H1 (cell line): ENCODE measurements around the gene FOXN1. TPM values are rescaled to one million over a fixed set of nuclear protein-coding genes. Genes with fewer than 3 reads are reported as not detected.

Source experiments
- CTCF ChIA-PET: fragments of 300-600 bp; sonication (Branson Sonifier 250); formaldehyde crosslinking; loops from one replicate; lab custom pipeline; 2021; ENCODE audit not compliant: partially characterized antibody; lab: Charles Lee
- POLR2A ChIA-PET: fragments of 300-600 bp; sonication (Branson Sonifier 250); formaldehyde crosslinking; loops from one replicate; lab custom pipeline; 2021; ENCODE audit warnings: inconsistent platforms; ENCODE audit not compliant: partially characterized antibody; lab: Charles Lee
- DNase-seq, 2 experiments: peaks; one replicate each; pipeline versions ENCODE4 v3.0.0 to v3.0.0-alpha.2; 2010 to 2022; ENCODE audit warnings: low spot score in 2 of 2, low read depth in 1 of 2, mixed read lengths in 1 of 2
- FAIRE-seq: peaks from 2 replicates; lab custom pipeline; 2011; peaks lifted over from hg19 to GRCh38; lab: Jason Lieb, UNC
- H2AFZ ChIP-seq: 2 replicates; pipeline ENCODE4 v1.8.1; 2012; ENCODE audit warnings: low read length, inconsistent platforms
- H2AK5ac ChIP-seq: 2 replicates; pipeline ENCODE4 v1.6.1; 2013; ENCODE audit warnings: low read depth, low read length
- H2BK120ac ChIP-seq: replicated peaks from 2 replicates; pipeline ENCODE3; 2013; ENCODE audit warnings: low read depth, low read length, inconsistent platforms
- H2BK12ac ChIP-seq: 2 replicates; pipeline ENCODE4 v1.6.1; 2013; ENCODE audit warnings: low read depth, low read length
- H2BK15ac ChIP-seq: 2 replicates; pipeline ENCODE4 v1.6.1; 2013; ENCODE audit warnings: low read length
- H2BK20ac ChIP-seq: 2 replicates; pipeline ENCODE4 v1.6.1; 2013; ENCODE audit warnings: low read length
- H2BK5ac ChIP-seq: 2 replicates; pipeline ENCODE4 v1.6.1; 2013; ENCODE audit warnings: low read depth, low read length
- H3K14ac ChIP-seq: 2 replicates; pipeline ENCODE4 v1.6.1; 2013; ENCODE audit warnings: inconsistent platforms; ENCODE audit not compliant: insufficient read length
- H3K18ac ChIP-seq: 2 replicates; pipeline ENCODE4 v1.6.1; 2013; ENCODE audit warnings: low read length; ENCODE audit errors: extremely low read depth
- H3K23ac ChIP-seq: 2 replicates; pipeline ENCODE4 v1.6.1; 2013; ENCODE audit warnings: inconsistent platforms; ENCODE audit not compliant: insufficient read length
- H3K23me2 ChIP-seq: 2 replicates; pipeline ENCODE4 v1.6.1; 2013; ENCODE audit warnings: low read depth, low read length
- H3K27ac ChIP-seq: 2 replicates; pipeline ENCODE4 v1.6.1; 2011; ENCODE audit warnings: low read depth, low read length, inconsistent platforms
- H3K27me3 ChIP-seq, 4 experiments: replicated peaks in 1 of 4; 1 replicate in 1 of 4; 2 replicates in 3 of 4; pipeline versions ENCODE4 v1.6.1 to v1.8.1; 2011 to 2013; ENCODE audit warnings: low read length in 3 of 4, mild to moderate bottlenecking in 3 of 4, inconsistent platforms in 2 of 4, mixed read lengths in 2 of 4, moderate library complexity in 1 of 4; ENCODE audit not compliant: control insufficient read depth in 3 of 4, insufficient read depth in 3 of 4; ENCODE audit errors: extremely low read depth in 1 of 4
- H3K36me3 ChIP-seq, 4 experiments: 2 replicates each; pipeline versions ENCODE4 v1.6.1 to v1.8.1; 2011 to 2013; ENCODE audit warnings: mild to moderate bottlenecking in 4 of 4, low read length in 3 of 4, moderate library complexity in 2 of 4, control low read depth in 1 of 4, inconsistent platforms in 1 of 4; ENCODE audit not compliant: insufficient read depth in 4 of 4, control insufficient read depth in 2 of 4
- H3K4ac ChIP-seq: replicated peaks from 2 replicates; pipeline ENCODE3; 2013; ENCODE audit warnings: low read length, low read depth, mixed read lengths, inconsistent platforms; ENCODE audit not compliant: insufficient read length
- H3K4me1 ChIP-seq, 4 experiments: replicated peaks in 1 of 4; 1 replicate in 1 of 4; 2 replicates in 3 of 4; pipeline versions ENCODE4 v1.6.1 to v1.8.1; 2011 to 2013; ENCODE audit warnings: low read length in 3 of 4, inconsistent platforms in 2 of 4, mixed read lengths in 1 of 4; ENCODE audit not compliant: insufficient read depth in 4 of 4, control insufficient read depth in 3 of 4
- H3K4me2 ChIP-seq, 2 experiments: 2 replicates each; pipeline versions ENCODE4 v1.6.1 to v1.8.1; 2011 to 2013; ENCODE audit warnings: low read depth in 2 of 2, low read length in 2 of 2, control low read depth in 1 of 2, inconsistent platforms in 1 of 2, mild to moderate bottlenecking in 1 of 2; ENCODE audit not compliant: insufficient read depth in 1 of 2
- H3K4me3 ChIP-seq, 4 experiments: fragments of 200-600, 300-600 bp in 1 of 4; sonication (generic), shearing (Covaris generic), sonication (Bioruptor Twin) in 1 of 4; 2 replicates each; pipeline versions ENCODE4 v1.5.1 to v1.8.1; 2011 to 2016; ENCODE audit warnings: low read length in 4 of 4, low read depth in 3 of 4, control low read depth in 2 of 4, inconsistent platforms in 2 of 4, mild to moderate bottlenecking in 2 of 4, mixed read lengths in 1 of 4, moderate library complexity in 1 of 4; ENCODE audit not compliant: insufficient read depth in 2 of 4; ENCODE audit errors: extremely low read depth in 1 of 4
- H3K56ac ChIP-seq: replicated peaks from 2 replicates; pipeline ENCODE3; 2013; ENCODE audit warnings: low read depth, mild to moderate bottlenecking, mixed read lengths, low read length, inconsistent platforms; ENCODE audit not compliant: insufficient read length
- H3K79me1 ChIP-seq: 2 replicates; pipeline ENCODE4 v1.6.1; 2013; ENCODE audit warnings: low read depth, low read length, control low read depth
- H3K79me2 ChIP-seq, 2 experiments: 2 replicates each; pipeline versions ENCODE4 v1.6.1 to v1.8.1; 2012 to 2013; ENCODE audit warnings: low read length in 2 of 2, mild to moderate bottlenecking in 2 of 2, inconsistent platforms in 1 of 2; ENCODE audit not compliant: insufficient read depth in 2 of 2, control insufficient read depth in 1 of 2
- H3K9ac ChIP-seq, 4 experiments: replicated peaks in 1 of 4; 1 replicate in 1 of 4; 2 replicates in 3 of 4; pipeline versions ENCODE4 v1.6.1 to v1.8.1; 2011 to 2013; ENCODE audit warnings: low read depth in 3 of 4, low read length in 3 of 4, control low read depth in 2 of 4, mild to moderate bottlenecking in 2 of 4, moderate library complexity in 2 of 4, inconsistent platforms in 1 of 4; ENCODE audit errors: extremely low read depth in 1 of 4
- H3K9me3 ChIP-seq, 2 experiments: 2 replicates each; pipeline versions ENCODE4 v1.6.1 to v1.8.1; 2012 to 2013; ENCODE audit warnings: mild to moderate bottlenecking in 2 of 2, moderate library complexity in 2 of 2, control low read depth in 1 of 2, inconsistent platforms in 1 of 2, low read depth in 1 of 2, low read length in 1 of 2, mixed read lengths in 1 of 2; ENCODE audit not compliant: insufficient read depth in 2 of 2
- H4K20me1 ChIP-seq, 2 experiments: replicated peaks in 1 of 2; 2 replicates each; pipeline versions ENCODE3 to v1.8.1; 2011 to 2013; ENCODE audit warnings: inconsistent platforms in 2 of 2, low read length in 2 of 2, mild to moderate bottlenecking in 1 of 2; ENCODE audit not compliant: insufficient read depth in 2 of 2, control insufficient read depth in 1 of 2
- H4K5ac ChIP-seq: 2 replicates; pipeline ENCODE4 v1.6.1; 2013; ENCODE audit warnings: low read length, low read depth, mixed read lengths, inconsistent platforms; ENCODE audit not compliant: insufficient read length
- H4K8ac ChIP-seq: 2 replicates; pipeline ENCODE4 v1.8.0; 2013; ENCODE audit warnings: mild to moderate bottlenecking, moderate library complexity, low read length, inconsistent platforms; ENCODE audit not compliant: insufficient read depth; ENCODE audit errors: extremely low read depth
- H4K91ac ChIP-seq: replicated peaks from 2 replicates; pipeline ENCODE3; 2013; ENCODE audit warnings: low read length, mixed read lengths, inconsistent platforms; ENCODE audit not compliant: insufficient read length
- WGBS, 2 experiments: shearing (Covaris generic) in 1 of 2; methylation state at CpG; one replicate each; pipeline versions ENCODE4 v1.1.6 to v1.1.7; 2013 to 2015; ENCODE audit warnings: low lambda C conversion rate in 2 of 2, mixed read lengths in 2 of 2, inconsistent platforms in 1 of 2, low coverage in 1 of 2, missing lambda C conversion rate in 1 of 2; ENCODE audit not compliant: insufficient replicate concordance in 2 of 2, insufficient coverage in 1 of 2, insufficient read length in 1 of 2; ENCODE audit errors: extremely low coverage in 1 of 2, missing lambda C conversion rate in 1 of 2; 5-methylcytosine and 5-hydroxymethylcytosine counted together
- polyA plus RNA-seq, 7 experiments: library from polyadenylated mRNA; depleted of rRNA in 3 of 7; stranded (reverse) in 5 of 7; unstranded in 2 of 7; fragments of >200 nt in 5 of 7; fragments of 200-250 nt in 2 of 7; gene quantifications; 1 replicate in 5 of 7; 2 replicates in 1 of 7; 4 replicates in 1 of 7; pipeline versions ENCODE4 v1.2.1 to v1.2.3, GENCODE V29; 2011 to 2013; ENCODE audit warnings: missing spikeins in 2 of 7, mixed read lengths in 2 of 7
- total RNA-seq: library from RNA; stranded (reverse); fragmentation: NEBNext Ultra II Directional; extraction: Animal tissue kit (Norgen Biotek cat#: 25700); gene quantifications from 2 replicates; pipeline ENCODE4 v1.2.1, GENCODE V29; 2021

The FOXN1 gene
- total and polyA plus RNA-seq, 2 of the 8 experiments (the other 6 are each of a cell fraction or from before 2014, with no cell fraction given): not detected

DNA sequence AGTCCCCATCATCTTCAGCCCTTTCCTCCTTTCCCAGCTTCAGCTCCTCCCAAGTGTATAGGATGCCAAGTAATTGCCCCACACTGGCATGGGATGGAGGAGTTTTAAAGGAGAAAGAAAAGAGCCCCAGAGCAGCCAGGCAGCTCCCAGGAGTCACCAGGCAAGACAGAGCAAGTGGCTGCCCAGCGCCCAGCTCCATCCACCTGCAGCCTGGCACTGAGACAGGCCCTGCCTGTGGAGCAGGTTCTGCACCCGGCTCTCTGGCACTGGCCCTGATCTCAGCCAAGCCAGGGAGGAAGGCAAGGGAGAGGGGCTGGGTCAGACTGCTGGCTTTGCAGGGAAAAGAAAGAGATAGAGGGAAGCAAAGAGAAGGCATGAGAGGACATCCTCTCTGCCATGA is 21.7 kb downstream of the FOXN1 start:
- Histone ChIP-seq H3K79me1 (no peaks in the 10 kb centered on the region), H2BK20ac (no peak overlapping the region), H3K36me3 (no peaks in the 10 kb centered on the region), H3K18ac (no peak overlapping the region), H4K91ac (no peak overlapping the region), H4K8ac (no peak overlapping the region), H2BK12ac (no peak overlapping the region), H3K27me3 (no peaks in the 10 kb centered on the region), H2AK5ac (no peak overlapping the region), H3K14ac (no peak overlapping the region), H2BK5ac (no peak overlapping the region), H3K9me3 (no peaks in the 10 kb centered on the region), H2AFZ (no peak overlapping the region), H4K5ac (no peak overlapping the region), H4K20me1 (no peaks in the 10 kb centered on the region), H3K4ac (no peak overlapping the region), H3K56ac (no peak overlapping the region), H2BK120ac (no peak overlapping the region), H2BK15ac (no peak overlapping the region), H3K23me2 (no peaks in the 10 kb centered on the region), H3K27ac (no peak overlapping the region), H3K4me3 (no peak overlapping the region), H3K4me2 (no peak overlapping the region), H3K79me2 (no peaks in the 10 kb centered on the region), H3K4me1 (peaks cover 0 to 3% (median 0%) of the 10 kb centered on the region in 4 experiments; a peak in 2 of 7 replicates), H3K23ac (no peak overlapping the region), H3K9ac (no peak overlapping the region)
- 80% methylated on average over 1 of the region's 2 CpGs; no CpG with 5 or more reads in 1 of the 2 experiments for WGBS, 2 experiments
- POLR2A ChIA-PET: interaction anchor here (1.5 kb wide), 1 partner anchor 14 kb away, joined by 4 read pairs; no protein-coding TSS in a partner anchor
- FAIRE-seq (no peak), DNase-seq (no peak)
- CTCF ChIA-PET: interaction anchor here (0.5 to 5.9 kb wide), 5 partner anchors 12 to 504 kb away, joined by 3 to 45 read pairs (median 4); no protein-coding TSS in a partner anchor
